Endothelial cell of umbilical vein (primary cell): ENCODE data around the gene PODXL2. TPM values are rescaled to one million over a fixed set of nuclear protein-coding genes. Genes with fewer than 3 reads are reported as not detected.

Experiments
- BruUV-seq: library from RNA; stranded (reverse); fragments of 400-500 nt; replicated peaks from 2 replicates; lab custom pipeline; 2021; lab: Mats Ljungman, UMichigan
- CTCF ChIA-PET: fragments of 300-600, 350-600 bp; sonication (Branson Sonifier 250); formaldehyde crosslinking; loops from one replicate; lab custom pipeline; 2021; ENCODE audit warnings: antibody characterized with exemption, inconsistent platforms; lab: Charles Lee
- POLR2A ChIA-PET: fragments of 300-600, 350-600 bp; sonication (Branson Sonifier 250); formaldehyde crosslinking; loops from one replicate; lab custom pipeline; 2021; ENCODE audit warnings: antibody characterized with exemption, inconsistent platforms; lab: Charles Lee
- DNase-seq: peaks from one replicate; pipeline ENCODE4 v3.0.0-alpha.2; 2011; ENCODE audit warnings: low read depth, low spot score
- FAIRE-seq: peaks from 2 replicates; lab custom pipeline; 2011; peaks lifted over from hg19 to GRCh38; lab: Jason Lieb, UNC
- H2AFZ ChIP-seq: 2 replicates; pipeline ENCODE4 v1.6.0; 2012; ENCODE audit warnings: low read depth, low read length, control low read depth, inconsistent platforms
- H3K27ac ChIP-seq: 2 replicates; pipeline ENCODE4 v1.5.1; 2011; ENCODE audit warnings: low read depth, mild to moderate bottlenecking, control low read depth, low read length, moderate library complexity; ENCODE audit not compliant: insufficient read depth
- H3K27me3 ChIP-seq, 2 experiments: 2 replicates each; pipeline versions ENCODE4 v1.6.0 to v1.6.1; 2011; ENCODE audit warnings: low read length in 2 of 2, mixed read lengths in 1 of 2; ENCODE audit not compliant: control insufficient read depth in 2 of 2, insufficient read depth in 2 of 2
- H3K36me3 ChIP-seq, 2 experiments: 2 replicates in 1 of 2; 3 replicates in 1 of 2; pipeline ENCODE4 v1.5.1; 2011; ENCODE audit warnings: low read length in 2 of 2, mild to moderate bottlenecking in 1 of 2, moderate library complexity in 1 of 2; ENCODE audit not compliant: control insufficient read depth in 2 of 2, insufficient read depth in 2 of 2; ENCODE audit errors: extremely low read depth in 1 of 2
- H3K4me1 ChIP-seq: 3 replicates; pipeline ENCODE4 v1.5.1; 2011; ENCODE audit warnings: mild to moderate bottlenecking, low read length; ENCODE audit not compliant: control insufficient read depth, insufficient read depth; ENCODE audit errors: extremely low read depth
- H3K4me2 ChIP-seq: 2 replicates; pipeline ENCODE4 v1.6.1; 2011; ENCODE audit warnings: low read length, control low read depth, mixed read lengths; ENCODE audit not compliant: insufficient read depth
- H3K4me3 ChIP-seq, 3 experiments: fragments of 200-600 bp in 1 of 3; sonication (generic), shearing (Covaris generic) in 1 of 3; replicated peaks in 1 of 3; 2 replicates each; pipeline ENCODE4 v1.5.1; 2011 to 2016; ENCODE audit warnings: control low read depth in 3 of 3, low read length in 3 of 3, mild to moderate bottlenecking in 2 of 3, inconsistent platforms in 1 of 3, low read depth in 1 of 3, moderate library complexity in 1 of 3; ENCODE audit not compliant: insufficient read depth in 1 of 3
- H3K79me2 ChIP-seq: 2 replicates; pipeline ENCODE4 v1.6.0; 2012; ENCODE audit warnings: low read length, inconsistent platforms; ENCODE audit not compliant: control insufficient read depth, insufficient read depth
- H3K9ac ChIP-seq: replicated peaks from 2 replicates; pipeline ENCODE3; 2011; ENCODE audit warnings: low read length, control low read depth; ENCODE audit not compliant: insufficient read depth; ENCODE audit errors: extremely low read depth
- H3K9me1 ChIP-seq: replicated peaks from 3 replicates; pipeline ENCODE4 v1.6.0; 2011; ENCODE audit warnings: mild to moderate bottlenecking, low read length; ENCODE audit not compliant: control insufficient read depth, insufficient read depth; ENCODE audit errors: extremely low read depth
- H3K9me3 ChIP-seq: replicated peaks from 2 replicates; pipeline ENCODE4 v1.5.1; 2012; ENCODE audit warnings: low read length, inconsistent platforms; ENCODE audit not compliant: control insufficient read depth, insufficient read depth
- H4K20me1 ChIP-seq: replicated peaks from 2 replicates; pipeline ENCODE3; 2011; ENCODE audit warnings: mild to moderate bottlenecking, low read length; ENCODE audit not compliant: control insufficient read depth, insufficient read depth; ENCODE audit errors: extremely low read depth
- CTCF ChIP-seq, 2 donors: IDR thresholded peaks; 1 replicate in 1 of 2; 2 replicates in 1 of 2; pipeline ENCODE4 v1.5.1; 2011; ENCODE audit warnings: low read length in 2 of 2, mild to moderate bottlenecking in 2 of 2, moderate library complexity in 2 of 2, control low read depth in 1 of 2, inconsistent platforms in 1 of 2, low read depth in 1 of 2; ENCODE audit not compliant: insufficient read depth in 1 of 2; ENCODE audit errors: extremely low read depth in 1 of 2
- EZH2 ChIP-seq: IDR thresholded peaks from 2 replicates; pipeline ENCODE4 v1.6.1; 2012; ENCODE audit warnings: borderline replicate concordance, low read depth, mild to moderate bottlenecking, moderate library complexity, low read length, inconsistent platforms; ENCODE audit not compliant: severe bottlenecking
- FOS ChIP-seq: IDR thresholded peaks from 2 replicates; pipeline ENCODE4 v1.6.1; 2011; ENCODE audit warnings: mild to moderate bottlenecking, low read length, moderate library complexity, borderline replicate concordance; ENCODE audit not compliant: insufficient read depth
- GATA2 ChIP-seq: IDR thresholded peaks from 2 replicates; pipeline ENCODE4 v1.7.0; 2011; ENCODE audit warnings: low read depth, mild to moderate bottlenecking, moderate library complexity, mixed read lengths, low read length; ENCODE audit not compliant: insufficient read length, insufficient read depth
- JUN ChIP-seq: IDR thresholded peaks from 2 replicates; pipeline ENCODE4 v1.6.1; 2011; ENCODE audit warnings: borderline replicate concordance, low read depth; ENCODE audit not compliant: insufficient read length, insufficient read depth
- MYC ChIP-seq: IDR thresholded peaks from one replicate; pipeline ENCODE4 v1.6.1; 2011; ENCODE audit warnings: mild to moderate bottlenecking, low read depth, low read length
- POLR2A ChIP-seq: IDR thresholded peaks from 2 replicates; pipeline ENCODE4 v1.6.1; 2012; ENCODE audit warnings: low read depth, mild to moderate bottlenecking, control low read depth, low read length
- POLR2AphosphoS5 ChIP-seq: IDR thresholded peaks from 2 replicates; pipeline ENCODE4 v1.6.1; 2012; ENCODE audit warnings: low read depth, mild to moderate bottlenecking, control low read depth, low read length, moderate library complexity; ENCODE audit not compliant: insufficient read depth
- dilution Hi-C: fragments of 300-500 bp; cut with MboI; formaldehyde crosslinking; loops from one replicate; pipeline ENCODE4 v1.15.0; 2019; ENCODE audit warnings: low sequenced_read_pairs; ENCODE audit not compliant: extremely low pct_ligation_motif_present
- intact Hi-C: fragments of 100-400 bp; cut with micrococcal nuclease; formaldehyde crosslinking; loops from one replicate; pipeline ENCODE4 v1.10.0; 2022
- polyA plus RNA-seq, 4 experiments: library from polyadenylated mRNA; depleted of rRNA in 3 of 4; stranded (reverse) in 3 of 4; unstranded in 1 of 4; fragments of >200 nt; gene quantifications; 2 replicates each; pipeline versions ENCODE4 v1.2.1 to v1.2.3, GENCODE V29; 2011 to 2012; ENCODE audit warnings: missing spikeins in 1 of 4
- total RNA-seq: library from RNA; stranded (reverse); gene quantifications from 2 replicates; pipeline ENCODE4 v1.2.3, GENCODE V29; 2021
- TF ChIP-seq, protein P1 (sequence below): IDR thresholded peaks from 2 replicates; pipeline ENCODE4 v1.6.1; 2011; ENCODE audit not compliant: insufficient read depth, insufficient read length

Gene PODXL2
- total and polyA plus RNA-seq, 2 donors (not counting 3 experiments of a cell fraction or from before 2014, with no cell fraction given), result 5.5 to 6.5 TPM

DNA sequence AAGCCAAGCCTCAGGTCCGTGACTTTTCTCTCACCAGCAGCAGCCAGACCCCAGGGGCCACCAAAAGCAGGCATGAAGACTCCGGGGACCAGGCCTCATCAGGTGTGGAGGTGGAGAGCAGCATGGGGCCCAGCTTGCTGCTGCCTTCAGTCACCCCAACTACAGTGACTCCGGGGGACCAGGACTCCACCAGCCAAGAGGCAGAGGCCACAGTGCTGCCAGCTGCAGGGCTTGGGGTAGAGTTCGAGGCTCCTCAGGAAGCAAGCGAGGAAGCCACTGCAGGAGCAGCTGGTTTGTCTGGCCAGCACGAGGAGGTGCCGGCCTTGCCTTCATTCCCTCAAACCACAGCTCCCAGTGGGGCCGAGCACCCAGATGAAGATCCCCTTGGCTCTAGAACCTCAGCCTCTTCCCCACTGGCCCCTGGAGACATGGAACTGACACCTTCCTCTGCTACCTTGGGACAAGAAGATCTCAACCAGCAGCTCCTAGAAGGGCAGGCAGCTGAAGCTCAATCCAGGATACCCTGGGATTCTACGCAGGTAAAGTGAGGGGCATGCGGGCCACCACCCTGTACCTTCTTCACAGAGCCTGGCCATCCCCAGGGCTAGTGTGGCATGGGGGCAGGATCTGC, 31.8 kb downstream of the PODXL2 start:
- BruUV-seq, result no TSS peak
- Histone ChIP-seq H3K9ac (no peak overlapping the region), H3K36me3 (no peaks in the 10 kb centered on the region), H4K20me1 (no peaks in the 10 kb centered on the region), H3K27ac (no peak overlapping the region), H3K79me2 (no peaks in the 10 kb centered on the region), H3K9me3 (no peaks in the 10 kb centered on the region), H3K4me3 (no peak overlapping the region), H3K4me2 (no peak overlapping the region), H3K27me3 (peaks cover 0 to 6% of the 10 kb centered on the region in 2 experiments), H2AFZ (no peak overlapping the region), H3K9me1 (no peaks in the 10 kb centered on the region), H3K4me1 (no peaks in the 10 kb centered on the region)
- ChIA-PET POLR2A (no interaction called here), CTCF (interaction anchor here (0.8 to 1.5 kb wide), 3 partner anchors 14 to 162 kb away, joined by 3 to 4 read pairs (median 3); partner anchors contain the start of gene MGLL)
- no peak for DNase-seq
- TF ChIP-seq FOS (no peak), JUN (no peak), POLR2AphosphoS5 (no peak), GATA2 (no peak), CTCF (IDR thresholded peaks at IDR 0.05; ENCODE audit: extremely low read depth in 1 of 2, insufficient read depth in 1 of 2, low read depth in 1 of 2, low read length in 2 of 2) (no peak), EZH2 (no peak), POLR2A (no peak), MYC (no peak)
- TF ChIP-seq, protein P1, sequence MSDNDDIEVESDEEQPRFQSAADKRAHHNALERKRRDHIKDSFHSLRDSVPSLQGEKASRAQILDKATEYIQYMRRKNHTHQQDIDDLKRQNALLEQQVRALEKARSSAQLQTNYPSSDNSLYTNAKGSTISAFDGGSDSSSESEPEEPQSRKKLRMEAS, result no peak
- dilution Hi-C loops (no loop called here), intact Hi-C loops (no loop called here)
- no peak for FAIRE-seq
